HTERT RPE-1 (cell line): Measurements from ENCODE around the gene ERF.

Experiments used
- in situ Hi-C: fragments of 300-500 bp; cut with MboI; formaldehyde crosslinking; loops from 4 replicates; pipeline ENCODE4 v1.14.3; 2020; ENCODE audit warnings: low sequenced_read_pairs

ERF gene

GRCh38 chr19:42254089-42254849 lies 659 bp downstream of the ERF start:
- in situ Hi-C loops: no loop called here

- in situ Hi-C loops: no loop called here
Measured at GRCh38 chr19:42253245-42254088, 1.5 kb downstream of the ERF start.

DNA sequence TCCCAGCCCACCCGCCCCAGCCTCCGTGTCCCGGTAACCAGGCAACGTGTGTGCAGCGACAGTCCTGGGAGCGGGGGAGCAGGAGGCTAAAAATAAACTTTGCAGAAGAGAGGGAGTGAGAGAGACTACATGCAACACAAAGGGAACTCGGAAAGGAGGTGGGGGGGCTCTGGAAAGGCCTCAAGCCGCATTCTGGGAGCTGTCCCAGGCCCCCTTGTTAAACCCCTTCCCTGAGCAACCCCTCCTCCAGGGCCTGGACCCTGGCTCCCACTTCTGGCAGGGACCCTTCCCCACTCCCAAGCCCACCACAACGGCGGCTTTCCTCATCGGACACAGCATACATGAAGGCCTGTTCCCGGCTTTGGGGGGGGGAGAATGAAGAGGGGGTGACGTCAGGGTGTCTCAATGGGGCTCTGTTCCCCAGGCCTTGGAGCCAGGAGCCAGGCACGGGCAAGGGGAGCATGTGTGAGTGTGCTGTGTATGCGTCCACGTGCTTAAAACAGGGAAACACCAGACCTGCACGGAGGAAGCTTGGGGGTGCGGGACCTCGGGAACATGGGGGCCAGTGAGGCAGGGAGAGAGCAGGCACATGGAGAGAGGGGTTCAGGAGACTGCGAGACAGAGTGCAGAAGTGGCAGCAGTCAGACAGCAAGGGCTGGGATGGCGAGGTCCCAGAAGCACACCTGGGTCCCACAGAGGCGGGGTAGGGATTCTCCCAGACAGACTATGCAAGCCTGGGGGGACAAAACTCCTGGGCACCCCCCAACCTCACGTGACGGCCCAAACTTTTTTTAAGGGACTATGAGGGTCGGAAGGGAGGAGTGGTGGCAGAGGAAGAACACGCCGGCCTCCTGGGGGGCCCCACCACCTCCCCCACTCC lies 2.3 kb downstream of the ERF start:
- in situ Hi-C loops: no loop called here

DNA sequence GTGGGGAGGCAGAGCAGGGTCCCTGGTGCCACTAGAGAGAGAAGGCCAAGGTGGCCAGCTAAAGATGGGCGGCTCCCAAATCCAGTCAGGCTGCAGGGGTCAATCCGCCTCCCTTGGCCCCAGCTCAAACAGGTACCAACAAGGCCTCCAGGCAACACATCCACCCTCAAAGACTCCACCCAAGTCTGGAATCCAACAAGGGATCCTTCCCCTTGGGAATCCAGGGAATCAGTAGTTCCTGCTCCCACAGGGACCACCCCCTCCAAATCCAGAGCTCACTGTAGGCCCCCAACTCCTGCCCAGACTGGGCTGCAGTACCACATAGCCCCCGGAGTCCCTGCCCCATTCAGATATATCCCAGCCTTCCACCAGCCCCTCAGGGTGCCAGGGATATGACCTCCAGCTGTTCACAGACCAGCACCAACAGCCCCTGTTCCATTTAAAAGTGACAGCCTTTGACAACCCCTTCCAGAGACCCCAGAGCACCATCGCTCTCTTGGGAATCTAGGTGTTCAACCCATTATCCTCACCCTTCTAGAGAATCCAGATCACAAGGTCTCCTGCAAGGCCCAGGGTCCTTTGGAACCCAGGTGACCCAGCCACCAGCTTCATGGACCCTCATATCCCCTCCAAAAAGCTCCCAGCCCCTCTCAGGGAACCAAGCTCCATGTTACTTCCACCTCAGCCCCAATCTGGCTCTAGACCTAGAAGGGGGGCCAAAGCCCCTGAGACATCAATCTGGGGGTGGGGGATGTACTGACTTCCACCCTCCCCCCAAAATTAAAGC lies 3.2 kb downstream of the ERF start:
- in situ Hi-C loops: no loop called here

- in situ Hi-C loops: no loop called here
Measured at GRCh38 chr19:42250666-42251531, 4.0 kb downstream of the ERF start.

- in situ Hi-C loops: no loop called here
Measured at GRCh38 chr19:42250183-42250665, 4.7 kb downstream of the ERF start.

DNA sequence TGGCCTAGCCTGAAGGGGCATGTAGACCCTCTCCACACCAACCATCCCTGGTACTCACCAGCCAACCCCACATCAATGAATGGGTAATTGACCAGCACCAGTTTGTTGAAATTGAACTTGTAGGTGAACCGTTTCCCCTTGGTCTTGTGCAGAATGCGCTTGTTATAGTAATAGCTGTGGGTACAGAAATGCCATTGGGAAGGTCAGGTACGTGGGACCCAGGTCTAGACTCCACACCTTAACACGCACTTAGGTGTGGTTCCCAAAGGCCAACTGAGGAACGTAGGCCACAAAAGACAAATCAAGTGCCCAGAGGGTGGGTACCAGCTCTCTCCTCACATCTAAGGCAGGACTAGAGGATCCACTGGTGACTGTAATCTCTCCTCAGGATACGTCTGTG lies 5.2 kb downstream of the ERF start:
- in situ Hi-C loops: no loop called here

DNA sequence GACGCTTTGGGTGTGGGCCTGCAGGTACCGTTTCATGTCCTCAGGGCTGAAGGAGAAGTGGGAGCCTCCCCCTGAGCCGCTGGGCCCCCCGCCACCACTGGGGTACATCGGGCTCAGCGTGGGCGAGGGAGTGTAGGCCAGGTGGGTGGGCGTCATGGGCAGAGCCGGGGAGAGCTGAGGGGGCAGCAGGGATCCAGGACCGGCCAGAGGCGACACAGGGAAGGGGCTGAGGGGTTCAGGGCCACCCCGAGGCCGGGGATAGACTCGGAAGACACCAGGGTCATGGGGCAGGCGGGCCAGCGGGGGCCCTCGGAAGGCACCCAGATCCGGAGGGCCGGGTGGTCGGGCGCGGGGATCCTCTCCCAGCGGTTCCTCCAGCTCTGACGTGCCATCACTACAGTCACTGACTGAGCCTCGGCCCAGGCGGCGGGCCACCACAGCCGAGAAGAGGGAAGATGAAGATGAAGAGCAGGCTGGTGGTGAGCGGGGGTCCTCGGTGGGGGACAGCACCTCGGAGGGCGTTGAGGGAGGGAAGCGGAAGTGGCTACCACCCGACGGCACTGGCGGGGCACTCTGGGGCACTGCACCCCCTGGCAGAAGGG lies 5.7 kb downstream of the ERF start:
- in situ Hi-C loops: no loop called here

- in situ Hi-C loops: no loop called here
Measured at GRCh38 chr19:42248270-42249148, 6.4 kb downstream of the ERF start.

GRCh38 chr19:42247640-42248199 lies 7.2 kb downstream of the ERF start:
- in situ Hi-C loops: no loop called here

DNA sequence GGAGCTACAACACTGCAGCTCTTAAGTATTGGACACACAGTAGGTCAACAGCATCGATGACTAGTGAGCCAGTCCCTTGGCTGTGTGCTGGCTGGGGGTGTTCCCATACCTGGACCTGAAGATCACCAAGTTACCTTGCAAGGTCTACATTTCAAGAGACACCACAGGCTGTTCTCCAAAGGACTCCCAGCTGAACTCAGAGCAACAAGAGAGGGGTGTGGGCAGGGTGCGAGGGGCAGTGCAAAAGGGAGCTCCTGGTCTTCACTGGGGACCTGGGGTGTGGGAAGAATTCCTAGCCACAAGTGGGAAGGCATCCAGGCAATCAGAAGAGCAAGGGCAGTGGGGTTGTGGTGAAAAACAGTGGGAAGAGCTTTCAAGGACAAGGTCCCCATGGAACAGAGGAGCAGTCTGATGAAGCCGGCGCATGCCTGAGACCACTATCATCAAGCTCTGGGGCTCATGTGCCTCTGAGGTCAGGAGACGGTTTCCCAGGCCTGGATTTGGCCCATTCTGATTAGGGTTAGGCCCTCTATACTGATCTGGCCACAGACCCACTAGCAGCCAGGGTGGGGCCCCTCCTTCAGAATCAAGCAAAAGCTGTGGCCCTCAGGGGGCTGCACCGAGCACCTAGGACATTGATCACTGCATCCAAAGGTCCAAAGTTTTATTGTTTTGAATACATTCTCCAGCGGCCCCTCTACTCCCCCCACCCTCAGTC lies 7.8 kb downstream of the ERF start:
- in situ Hi-C loops: no loop called here

GRCh38 chr19:42246143-42246921 lies 8.6 kb downstream of the ERF start:
- in situ Hi-C loops: no loop called here

DNA sequence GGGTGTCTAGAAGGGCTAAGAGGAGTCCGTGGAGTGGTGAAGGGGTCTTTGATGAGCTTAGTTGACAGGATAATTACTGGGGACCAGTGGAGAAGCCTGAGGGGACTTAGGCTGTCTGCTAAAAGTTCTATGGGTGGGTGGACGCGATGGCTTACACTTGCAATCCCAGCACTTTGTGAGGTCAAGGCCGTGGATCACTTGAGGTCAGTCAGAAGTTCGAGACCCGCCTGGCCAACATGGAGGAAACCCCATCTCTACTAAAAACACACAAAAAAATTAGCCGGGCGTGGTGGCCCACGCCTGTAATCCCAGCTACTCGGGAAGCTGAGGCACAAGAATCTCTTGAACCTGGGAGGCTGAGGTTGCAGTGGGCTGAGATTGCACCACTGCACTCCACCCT lies 9.7 kb downstream of the ERF start:
- in situ Hi-C loops: no loop called here

GRCh38 chr19:42244347-42245220 lies 10.3 kb downstream of the ERF start:
- in situ Hi-C loops: no loop called here
